ENCODE data around the gene URGCP. TPM values are rescaled to one million over a fixed set of nuclear protein-coding genes. Genes with fewer than 3 reads are reported as not detected.
A peak's percentile ranks its signal among the peaks of the same experiment; 100 is the strongest.

Gene URGCP
- total RNA-seq, 1 experiment from 2014 or later: 29.8 TPM

DNA sequence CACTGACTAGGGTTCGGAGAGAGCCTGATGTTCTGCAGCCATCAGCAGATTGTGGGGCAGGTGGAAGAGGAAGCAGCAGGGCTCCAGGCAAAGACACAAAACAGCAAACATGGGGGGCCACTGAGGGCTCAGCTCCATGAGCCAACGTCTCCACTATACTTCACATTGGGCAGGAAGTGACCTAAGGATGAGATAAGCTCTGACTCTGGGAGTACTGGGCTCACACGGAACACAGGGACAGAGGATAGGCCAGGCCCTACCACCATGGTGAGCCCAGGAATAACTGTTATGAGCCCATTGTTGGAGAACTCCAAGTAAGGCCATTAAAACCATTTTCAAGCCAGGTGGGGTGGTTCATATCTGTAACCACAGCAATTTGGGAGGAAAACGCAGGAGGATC, 22.2 kb downstream of the URGCP start:
- Histone ChIP-seq H3K4me3 (ENCODE audit: low read length) (no peak overlapping the region), H3K9me3 (ENCODE audit: low read length) (no peaks in the 10 kb centered on the region), H3K27ac (ENCODE audit: low read length) (no peak overlapping the region), H3K4me1 (ENCODE audit: insufficient read depth, low read length) (peaks cover 4% of the 10 kb centered on the region; the same call in 1 of the 2 replicates), H3K27me3 (ENCODE audit: low read length) (no peaks in the 10 kb centered on the region), H4K20me1 (ENCODE audit: low read length) (no peaks in the 10 kb centered on the region), H3K36me3 (ENCODE audit: low read depth, low read length) (peaks cover 29% of the 10 kb centered on the region), H3K4me2 (ENCODE audit: low read length) (no peak overlapping the region), H2AFZ (ENCODE audit: low read length) (no peak overlapping the region), H3K9ac (ENCODE audit: low read length) (no peak overlapping the region), H3F3A (ENCODE audit: low read length, unreplicated experiment) (no peaks in the 10 kb centered on the region), H3K79me2 (ENCODE audit: low read length) (peaks cover 18% of the 10 kb centered on the region), H3K9me2 (replicated peaks; ENCODE audit: low read length) (no peaks in the 10 kb centered on the region)
- TF ChIP-seq EZH2phosphoT487 (IDR thresholded peaks at IDR 0.05; ENCODE audit: borderline replicate concordance, low read length): no peak
- ChIA-PET POLR2A (ENCODE audit: unreplicated experiment) (interaction anchor here (0.6 kb wide), 1 partner anchor 256 kb away, joined by 3 read pairs; no protein-coding TSS in a partner anchor), CTCF (no interaction called here)
- BruUV-seq (replicated peaks): no TSS peak
- DNase-seq (no peak), ATAC-seq (no peak)
- intact Hi-C loops (cut with micrococcal nuclease): no loop called here

DNA sequence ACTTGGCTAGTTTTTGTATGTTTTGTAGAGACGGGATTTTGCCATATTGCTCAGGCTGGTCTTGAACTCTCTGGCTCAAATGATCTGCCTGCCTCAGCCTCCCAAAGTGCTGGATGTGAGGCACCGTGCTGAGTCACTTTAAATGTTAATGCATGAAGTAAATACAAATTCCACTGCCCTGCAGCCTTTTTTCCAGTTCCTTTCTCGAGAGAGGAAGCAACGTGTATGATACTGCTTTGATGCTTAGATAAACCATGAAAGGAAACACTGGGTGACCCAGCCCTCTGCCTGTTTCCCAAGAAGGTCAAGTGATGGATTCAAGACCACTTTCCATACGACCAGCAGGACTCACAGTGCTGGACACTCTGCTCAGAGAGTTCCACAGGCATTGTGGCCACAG, 25.8 kb downstream of the URGCP start:
- Histone ChIP-seq H4K20me1 (ENCODE audit: low read length) (no peaks in the 10 kb centered on the region), H3K9me2 (replicated peaks; ENCODE audit: low read length) (no peaks in the 10 kb centered on the region), H3K4me2 (ENCODE audit: low read length) (no peak overlapping the region), H3K4me1 (ENCODE audit: insufficient read depth, low read length) (peaks cover 4% of the 10 kb centered on the region; the same call in 1 of the 2 replicates), H2AFZ (ENCODE audit: low read length) (no peak overlapping the region), H3K36me3 (ENCODE audit: low read depth, low read length) (peaks cover 54% of the 10 kb centered on the region), H3K27me3 (ENCODE audit: low read length) (no peaks in the 10 kb centered on the region), H3K9me3 (ENCODE audit: low read length) (no peaks in the 10 kb centered on the region), H3K4me3 (ENCODE audit: low read length) (no peak overlapping the region), H3F3A (ENCODE audit: low read length, unreplicated experiment) (no peaks in the 10 kb centered on the region), H3K27ac (ENCODE audit: low read length) (no peak overlapping the region), H3K79me2 (ENCODE audit: low read length) (peaks cover 15% of the 10 kb centered on the region; the same call in 1 of the 2 replicates), H3K9ac (ENCODE audit: low read length) (no peak overlapping the region)
- POLR2A ChIA-PET (ENCODE audit: unreplicated experiment): no interaction called here
- CTCF ChIA-PET: no interaction called here
- no peak for DNase-seq
- intact Hi-C loops (cut with micrococcal nuclease): no loop called here
- no TSS peak for BruUV-seq (replicated peaks)
- no peak; the same call in 1 of the 2 replicates for ATAC-seq
- TF ChIP-seq, protein P1, sequence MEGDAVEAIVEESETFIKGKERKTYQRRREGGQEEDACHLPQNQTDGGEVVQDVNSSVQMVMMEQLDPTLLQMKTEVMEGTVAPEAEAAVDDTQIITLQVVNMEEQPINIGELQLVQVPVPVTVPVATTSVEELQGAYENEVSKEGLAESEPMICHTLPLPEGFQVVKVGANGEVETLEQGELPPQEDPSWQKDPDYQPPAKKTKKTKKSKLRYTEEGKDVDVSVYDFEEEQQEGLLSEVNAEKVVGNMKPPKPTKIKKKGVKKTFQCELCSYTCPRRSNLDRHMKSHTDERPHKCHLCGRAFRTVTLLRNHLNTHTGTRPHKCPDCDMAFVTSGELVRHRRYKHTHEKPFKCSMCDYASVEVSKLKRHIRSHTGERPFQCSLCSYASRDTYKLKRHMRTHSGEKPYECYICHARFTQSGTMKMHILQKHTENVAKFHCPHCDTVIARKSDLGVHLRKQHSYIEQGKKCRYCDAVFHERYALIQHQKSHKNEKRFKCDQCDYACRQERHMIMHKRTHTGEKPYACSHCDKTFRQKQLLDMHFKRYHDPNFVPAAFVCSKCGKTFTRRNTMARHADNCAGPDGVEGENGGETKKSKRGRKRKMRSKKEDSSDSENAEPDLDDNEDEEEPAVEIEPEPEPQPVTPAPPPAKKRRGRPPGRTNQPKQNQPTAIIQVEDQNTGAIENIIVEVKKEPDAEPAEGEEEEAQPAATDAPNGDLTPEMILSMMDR (conservative IDR thresholded peaks at IDR 0.05; ENCODE audit: low read depth, low read length): no peak
- TF ChIP-seq EZH2 (IDR thresholded peaks at IDR 0.05; ENCODE audit: low read length, unreplicated experiment) (no peak), EZH2phosphoT487 (IDR thresholded peaks at IDR 0.05; ENCODE audit: borderline replicate concordance, low read length) (no peak)

DNA sequence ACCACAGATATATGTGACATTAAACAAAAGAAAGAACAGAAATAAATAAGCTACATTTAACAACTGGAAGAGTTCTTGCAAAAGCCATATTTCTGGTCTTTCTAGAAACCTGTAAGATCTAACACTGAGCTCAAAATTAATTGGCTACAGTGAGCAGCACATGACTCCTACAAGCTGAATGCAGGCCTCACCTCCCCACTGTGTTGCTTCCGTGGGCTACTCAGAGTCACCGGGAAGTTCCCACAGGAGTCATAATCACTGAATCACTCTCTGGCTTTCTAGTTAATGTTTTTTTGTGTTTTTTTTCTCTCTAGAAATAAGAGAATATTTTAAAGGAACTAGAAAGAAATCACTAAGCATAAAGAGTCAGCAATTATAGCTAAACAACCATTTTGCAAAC, 26.9 kb downstream of the URGCP start:
- Histone ChIP-seq H3K9me3 (ENCODE audit: low read length) (no peaks in the 10 kb centered on the region), H3K79me2 (ENCODE audit: low read length) (peaks cover 15% of the 10 kb centered on the region; the same call in 1 of the 2 replicates), H2AFZ (ENCODE audit: low read length) (no peak overlapping the region), H3K27me3 (ENCODE audit: low read length) (no peaks in the 10 kb centered on the region), H3K9me2 (replicated peaks; ENCODE audit: low read length) (no peaks in the 10 kb centered on the region), H3K4me2 (ENCODE audit: low read length) (no peak overlapping the region), H3F3A (ENCODE audit: low read length, unreplicated experiment) (no peaks in the 10 kb centered on the region), H3K36me3 (ENCODE audit: low read depth, low read length) (peaks cover 61% of the 10 kb centered on the region), H3K4me1 (ENCODE audit: insufficient read depth, low read length) (peaks cover 11% of the 10 kb centered on the region), H4K20me1 (ENCODE audit: low read length) (no peaks in the 10 kb centered on the region), H3K4me3 (ENCODE audit: low read length) (no peak overlapping the region), H3K9ac (ENCODE audit: low read length) (0 out of 2 replicates have a peak overlapping the region, but pooled peaks have one; percentile 4), H3K27ac (ENCODE audit: low read length) (peak overlapping the region; percentile 47)
- ATAC-seq (peak; percentile 83), DNase-seq (peak; percentile 30)
- no TSS peak for BruUV-seq (replicated peaks)
- ChIA-PET POLR2A (ENCODE audit: unreplicated experiment) (interaction anchor here (0.5 kb wide), 1 partner anchor 297 kb away, joined by 5 read pairs; no protein-coding TSS in a partner anchor), CTCF (no interaction called here)
- intact Hi-C loops (cut with micrococcal nuclease): no loop called here
- TF ChIP-seq EZH2phosphoT487 (IDR thresholded peaks at IDR 0.05; ENCODE audit: borderline replicate concordance, low read length): no peak
- no peak for TF ChIP-seq EZH2 (IDR thresholded peaks at IDR 0.05; ENCODE audit: low read length, unreplicated experiment)
- TF ChIP-seq, protein P1 (conservative IDR thresholded peaks at IDR 0.05; ENCODE audit: low read depth, low read length): no peak
